Measurements from ENCODE around the gene TTC33. TPM values are rescaled to one million over a fixed set of nuclear protein-coding genes. Genes with fewer than 3 reads are reported as not detected.

The TTC33 gene
- total RNA-seq, 1 donor from 2014 or later, result 9.7 TPM

DNA sequence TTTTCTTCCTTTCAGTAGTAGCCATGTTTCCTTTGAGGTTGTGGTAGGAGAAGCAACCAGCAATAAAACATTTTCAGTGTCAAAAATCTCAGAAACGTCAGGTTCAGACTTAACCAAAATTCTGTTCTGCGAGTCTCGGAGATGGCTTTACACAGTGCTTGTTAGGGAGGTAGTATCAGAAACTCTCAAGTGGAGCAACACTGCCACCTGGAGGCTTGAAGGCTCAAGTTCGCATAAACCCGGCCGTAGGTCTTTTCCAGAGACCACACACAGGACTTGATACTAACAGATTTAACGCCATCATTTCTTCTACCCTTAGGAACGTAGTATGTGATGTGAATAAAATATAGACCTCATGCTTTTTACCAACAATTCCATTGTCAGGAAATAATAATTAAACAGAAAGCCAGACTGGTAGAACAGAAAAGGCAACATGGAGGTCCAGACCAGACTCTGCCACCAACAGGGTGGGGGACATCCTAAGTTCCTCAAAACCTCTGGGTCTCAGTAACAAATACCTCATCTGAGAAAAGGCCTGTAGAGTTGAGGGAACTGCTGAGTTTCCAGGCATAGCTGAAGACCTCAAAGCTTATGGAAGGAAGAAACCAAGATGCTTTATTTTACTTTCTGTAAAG is 67.5 kb downstream of the TTC33 start:
- FAIRE-seq, result peak; percentile 95
- peak; percentile 72 for TF ChIP-seq CTCF (IDR thresholded peaks at IDR 0.05; ENCODE audit: insufficient read depth, low read length, severe bottlenecking)
- Histone ChIP-seq H3K27me3 (ENCODE audit: control insufficient read depth, insufficient read depth, low read length) (no peaks in the 10 kb centered on the region), H3K36me3 (ENCODE audit: control insufficient read depth, insufficient read depth, low read length) (peaks cover 5% of the 10 kb centered on the region), H3K4me3 (ENCODE audit: low read depth, low read length) (no peak overlapping the region)
- DNase-seq (ENCODE audit: low read depth), result peak; percentile 81

GRCh38 chr5:40687321-40687720 is 68.4 kb downstream of the TTC33 start:
- H3K4me3 ChIP-seq (ENCODE audit: low read depth, low read length), result no peak overlapping the region
- DNase-seq (ENCODE audit: low read depth) (no peak), FAIRE-seq (no peak)
- TF ChIP-seq CTCF (IDR thresholded peaks at IDR 0.05; ENCODE audit: insufficient read depth, low read length, severe bottlenecking), result no peak
- H3K36me3 ChIP-seq (ENCODE audit: control insufficient read depth, insufficient read depth, low read length), result peaks cover 4% of the 10 kb centered on the region
- H3K27me3 ChIP-seq (ENCODE audit: control insufficient read depth, insufficient read depth, low read length), result no peaks in the 10 kb centered on the region

DNA sequence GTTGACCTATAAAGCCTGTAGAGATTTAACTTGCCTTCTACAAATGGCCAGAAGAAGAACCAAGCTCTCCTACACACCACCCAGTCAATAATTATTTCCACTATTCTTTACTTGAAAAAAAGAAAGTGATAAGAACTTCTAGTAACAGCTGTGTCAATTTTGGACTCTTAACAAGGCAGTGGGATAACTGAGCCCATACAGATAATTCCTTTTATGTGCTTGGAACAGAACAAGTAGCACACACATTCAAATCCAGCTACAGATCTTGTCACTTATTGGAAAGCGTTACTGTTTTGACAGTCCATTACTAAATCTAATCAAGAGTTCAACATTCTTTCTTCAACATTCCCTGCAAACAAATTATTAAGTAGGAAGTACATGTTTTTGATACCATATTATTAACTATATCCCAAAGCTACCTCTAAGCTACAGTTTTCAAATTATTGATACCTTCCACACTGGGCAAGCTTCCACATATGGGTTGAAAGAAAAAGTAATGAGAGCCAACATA is 69.7 kb downstream of the TTC33 start:
- H3K4me3 ChIP-seq (ENCODE audit: low read depth, low read length), result no peak overlapping the region
- no peak for TF ChIP-seq CTCF (IDR thresholded peaks at IDR 0.05; ENCODE audit: insufficient read depth, low read length, severe bottlenecking)
- no peak for FAIRE-seq

DNA sequence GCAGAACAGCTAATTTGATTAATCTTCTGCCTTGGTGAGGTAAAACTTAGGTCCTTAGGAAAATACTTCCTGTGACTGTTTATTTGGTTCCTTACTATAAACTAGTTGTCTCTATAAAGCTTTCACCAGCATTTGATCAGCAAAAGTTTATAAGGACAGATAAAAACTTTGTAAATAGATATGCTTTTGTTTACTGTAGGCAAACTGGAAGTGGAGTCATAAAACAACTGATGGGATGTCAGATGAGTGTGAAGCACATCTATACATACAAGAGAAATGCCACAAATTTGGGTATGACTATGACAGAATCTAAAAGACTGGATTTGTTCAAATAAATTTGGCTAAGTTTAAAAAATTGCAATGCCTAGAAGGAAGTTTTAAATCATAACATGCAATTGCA is 70.6 kb downstream of the TTC33 start:
- Histone ChIP-seq H3K4me3 (ENCODE audit: low read depth, low read length) (no peak overlapping the region), H3K27me3 (ENCODE audit: control insufficient read depth, insufficient read depth, low read length) (no peaks in the 10 kb centered on the region), H3K36me3 (ENCODE audit: control insufficient read depth, insufficient read depth, low read length) (peaks cover 1% of the 10 kb centered on the region)
- TF ChIP-seq CTCF (IDR thresholded peaks at IDR 0.05; ENCODE audit: insufficient read depth, low read length, severe bottlenecking), result no peak
- DNase-seq (ENCODE audit: low read depth) (no peak), FAIRE-seq (no peak)

More for the DNA sequence above, 69.7 kb downstream of the TTC33 start:
- DNase-seq (ENCODE audit: low read depth), result no peak
- Histone ChIP-seq H3K27me3 (ENCODE audit: control insufficient read depth, insufficient read depth, low read length) (no peaks in the 10 kb centered on the region), H3K36me3 (ENCODE audit: control insufficient read depth, insufficient read depth, low read length) (peaks cover 1% of the 10 kb centered on the region)

- Histone ChIP-seq H3K36me3 (ENCODE audit: control insufficient read depth, insufficient read depth, low read length) (peaks cover 1% of the 10 kb centered on the region), H3K4me3 (ENCODE audit: low read depth, low read length) (no peak overlapping the region), H3K27me3 (ENCODE audit: control insufficient read depth, insufficient read depth, low read length) (no peaks in the 10 kb centered on the region)
- no peak for FAIRE-seq
- TF ChIP-seq CTCF (IDR thresholded peaks at IDR 0.05; ENCODE audit: insufficient read depth, low read length, severe bottlenecking), result no peak
- no peak for DNase-seq (ENCODE audit: low read depth)
Measured at GRCh38 chr5:40683305-40683704, 72.5 kb downstream of the TTC33 start.

All from bronchial epithelial cell (primary cell).